Type B pancreatic cell (in vitro differentiated cells): Measurements from ENCODE around the gene HPS1. TPM values are rescaled to one million over a fixed set of nuclear protein-coding genes. Genes with fewer than 3 reads are reported as not detected.
A peak's percentile ranks its signal among the peaks of the same experiment; 100 is the strongest.

Experiments used
- DNase-seq: peaks from one replicate; pipeline ENCODE4 v3.0.0; 2021; ENCODE audit warnings: mixed read lengths; ENCODE audit not compliant: unreplicated experiment; ENCODE audit errors: extremely low spot score
- H3K27ac Mint-ChIP-seq: 2 replicates; pipeline ENCODE4 v1.8.0; 2021; ENCODE audit warnings: mild to moderate bottlenecking, mixed read lengths
- H3K27me3 Mint-ChIP-seq: 2 replicates; pipeline ENCODE4 v1.8.0; 2021; ENCODE audit warnings: mixed read lengths
- H3K36me3 Mint-ChIP-seq: 2 replicates; pipeline ENCODE4 v1.8.0; 2021; ENCODE audit warnings: mixed read lengths
- H3K4me1 Mint-ChIP-seq: one replicate; pipeline ENCODE4 v1.8.0; 2021; ENCODE audit warnings: mixed read lengths; ENCODE audit not compliant: unreplicated experiment
- H3K4me3 Mint-ChIP-seq: 2 replicates; pipeline ENCODE4 v1.8.0; 2021; ENCODE audit warnings: mild to moderate bottlenecking, mixed read lengths
- H3K9me3 Mint-ChIP-seq: 2 replicates; pipeline ENCODE4 v1.8.0; 2021; ENCODE audit warnings: mixed read lengths
- microRNA-seq: library from miRNA; unstranded; fragments of <30 nt; microRNA quantifications from one replicate; pipeline ENCODE4, GENCODE V29; 2020
- total RNA-seq: library from RNA; stranded (reverse); gene quantifications from 2 replicates; pipeline ENCODE4 v1.2.1, GENCODE V29; 2021; ENCODE audit warnings: low replicate concordance
- TF ChIP-seq, protein P1 (sequence below): fragments of 200-600 bp; sonication (generic); conservative IDR thresholded peaks from 2 replicates; pipeline ENCODE4 v1.5.0; 2021; ENCODE audit warnings: antibody characterized with exemption, mild to moderate bottlenecking

The HPS1 gene
- total RNA-seq, 1 donor from 2014 or later = 60.5 TPM

DNA sequence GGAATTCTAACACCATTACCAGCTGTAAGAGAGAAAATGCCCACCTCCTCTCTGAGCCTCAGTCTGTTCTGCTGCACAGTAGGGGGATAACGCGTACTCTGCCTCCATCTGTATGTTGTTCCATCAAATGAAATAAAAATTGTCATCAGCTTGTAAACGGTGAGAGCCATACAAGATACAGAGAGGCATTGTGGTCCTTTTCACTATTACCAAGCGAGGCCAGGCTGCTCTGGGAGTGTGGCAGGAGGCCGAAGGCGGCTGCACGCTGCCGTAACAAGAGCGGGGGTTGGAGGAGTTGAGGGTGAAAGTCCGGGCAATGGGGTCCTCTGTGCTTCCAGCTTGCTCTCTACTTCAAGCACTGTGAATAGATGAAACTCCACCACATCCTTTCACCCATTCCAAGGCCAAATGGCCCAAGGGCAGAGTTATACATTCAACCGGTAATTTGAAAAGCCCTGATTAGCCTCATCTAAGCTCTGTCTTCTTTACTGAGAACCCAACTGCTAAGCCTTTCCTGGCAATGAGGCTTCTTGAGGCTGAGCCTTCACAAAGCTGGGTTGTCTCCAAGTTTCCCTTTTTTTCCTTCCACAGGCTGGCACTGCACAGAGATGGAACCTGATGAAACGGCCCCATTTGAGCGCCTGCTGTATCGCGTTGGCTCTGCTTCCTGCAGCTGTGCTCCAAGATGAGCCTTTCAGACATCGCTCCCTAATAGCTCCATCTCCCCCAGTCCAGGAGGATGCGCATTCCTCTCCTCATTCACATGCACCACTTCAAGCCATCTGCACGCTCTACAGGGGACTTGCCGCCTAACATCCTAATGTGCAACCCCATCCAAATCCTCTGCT, 78.9 kb downstream of the HPS1 start:
- Mint-ChIP-seq H3K4me1 (peaks cover 48% of the 10 kb centered on the region), H3K36me3 (no peaks in the 10 kb centered on the region), H3K4me3 (no peak overlapping the region), H3K27ac (no peak overlapping the region), H3K27me3 (peaks cover 10% of the 10 kb centered on the region), H3K9me3 (peaks cover 7% of the 10 kb centered on the region)
- TF ChIP-seq, protein P1, sequence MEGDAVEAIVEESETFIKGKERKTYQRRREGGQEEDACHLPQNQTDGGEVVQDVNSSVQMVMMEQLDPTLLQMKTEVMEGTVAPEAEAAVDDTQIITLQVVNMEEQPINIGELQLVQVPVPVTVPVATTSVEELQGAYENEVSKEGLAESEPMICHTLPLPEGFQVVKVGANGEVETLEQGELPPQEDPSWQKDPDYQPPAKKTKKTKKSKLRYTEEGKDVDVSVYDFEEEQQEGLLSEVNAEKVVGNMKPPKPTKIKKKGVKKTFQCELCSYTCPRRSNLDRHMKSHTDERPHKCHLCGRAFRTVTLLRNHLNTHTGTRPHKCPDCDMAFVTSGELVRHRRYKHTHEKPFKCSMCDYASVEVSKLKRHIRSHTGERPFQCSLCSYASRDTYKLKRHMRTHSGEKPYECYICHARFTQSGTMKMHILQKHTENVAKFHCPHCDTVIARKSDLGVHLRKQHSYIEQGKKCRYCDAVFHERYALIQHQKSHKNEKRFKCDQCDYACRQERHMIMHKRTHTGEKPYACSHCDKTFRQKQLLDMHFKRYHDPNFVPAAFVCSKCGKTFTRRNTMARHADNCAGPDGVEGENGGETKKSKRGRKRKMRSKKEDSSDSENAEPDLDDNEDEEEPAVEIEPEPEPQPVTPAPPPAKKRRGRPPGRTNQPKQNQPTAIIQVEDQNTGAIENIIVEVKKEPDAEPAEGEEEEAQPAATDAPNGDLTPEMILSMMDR = no peak
- no peak for DNase-seq

Small RNAs within 50 kb of the gene (microRNA-seq; reads per million reads assigned to microRNA genes)
- gene MIR1287 (28.1 reads per million, percentile 49 among the genes with 10 or more reads in this experiment), gene MIR4685 (1.9 reads per million)

Other genes with a start within 250 kb of the HPS1 start
- gene LOXL4, start 178.7 kb downstream of the HPS1 start, total RNA-seq = 40.5 and 59.4 TPM in 2 replicates
- gene PYROXD2, start 31.8 kb downstream of the HPS1 start, total RNA-seq = 6.1 and 14.9 TPM in 2 replicates